ENCODE data around the gene KCNH6.

KCNH6 gene

DNA sequence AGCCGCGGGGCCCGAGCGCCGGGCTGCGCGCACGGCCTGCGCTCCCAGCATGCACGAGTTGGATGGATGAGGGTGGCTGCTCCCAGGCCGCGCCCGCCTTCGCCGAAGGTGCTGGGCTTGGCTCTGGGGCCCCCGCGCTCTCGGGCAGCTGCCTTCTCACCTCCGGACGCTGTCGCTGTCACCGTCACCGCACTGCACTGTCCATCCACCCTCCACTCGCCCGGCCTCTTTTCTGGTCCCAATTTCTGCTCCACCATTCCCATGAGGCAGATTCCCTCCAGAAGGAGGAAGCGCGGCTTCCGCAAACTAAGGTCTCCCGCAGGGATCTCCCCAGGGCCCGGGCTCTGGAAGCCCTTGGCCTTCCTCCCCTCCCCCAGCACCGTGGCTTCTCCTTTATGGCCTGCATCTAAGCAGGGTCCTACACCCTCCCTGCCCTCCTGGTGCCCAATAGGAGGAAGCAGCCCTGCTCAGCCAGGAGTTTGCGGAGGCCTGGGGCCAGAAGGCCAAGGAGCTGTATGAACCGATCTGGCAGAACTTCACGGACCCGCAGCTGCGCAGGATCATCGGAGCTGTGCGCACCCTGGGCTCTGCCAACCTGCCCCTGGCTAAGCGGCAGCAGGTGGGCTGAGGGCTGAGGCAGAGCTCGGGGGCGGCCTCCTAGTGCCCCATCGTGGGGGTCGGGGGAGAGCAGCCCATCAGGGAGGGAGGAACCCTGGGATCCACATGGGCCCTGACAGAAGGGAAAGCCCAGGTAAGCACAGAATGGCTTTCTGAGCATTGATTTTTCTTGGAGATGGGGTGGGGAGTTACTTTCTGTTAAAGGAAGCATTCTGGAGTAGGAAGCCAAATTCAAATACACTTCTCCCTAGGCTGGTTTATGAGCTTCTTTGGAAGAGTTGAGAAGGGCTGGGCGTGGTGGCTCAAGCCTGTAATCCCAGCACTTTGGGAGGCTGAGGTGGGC is 45.4 kb upstream of the KCNH6 start:
- no peak for DNase-seq (ENCODE audit: insufficient read length, low spot score)
- FAIRE-seq, result no peak
- TF ChIP-seq POU2F2 (IDR thresholded peaks at IDR 0.05; ENCODE audit: low read depth, low read length) (no peak), POLR2AphosphoS5 (IDR thresholded peaks at IDR 0.05; ENCODE audit: low read depth, low read length) (no peak), SPI1 (IDR thresholded peaks at IDR 0.05; ENCODE audit: low read depth, low read length) (no peak), PAX5 (IDR thresholded peaks at IDR 0.05; ENCODE audit: insufficient read depth, low read length, severe bottlenecking) (no peak), TAF1 (IDR thresholded peaks at IDR 0.05; ENCODE audit: low read depth, low read length) (no peak), POLR2A (IDR thresholded peaks at IDR 0.05; ENCODE audit: low read depth, low read length) (no peak)

DNA sequence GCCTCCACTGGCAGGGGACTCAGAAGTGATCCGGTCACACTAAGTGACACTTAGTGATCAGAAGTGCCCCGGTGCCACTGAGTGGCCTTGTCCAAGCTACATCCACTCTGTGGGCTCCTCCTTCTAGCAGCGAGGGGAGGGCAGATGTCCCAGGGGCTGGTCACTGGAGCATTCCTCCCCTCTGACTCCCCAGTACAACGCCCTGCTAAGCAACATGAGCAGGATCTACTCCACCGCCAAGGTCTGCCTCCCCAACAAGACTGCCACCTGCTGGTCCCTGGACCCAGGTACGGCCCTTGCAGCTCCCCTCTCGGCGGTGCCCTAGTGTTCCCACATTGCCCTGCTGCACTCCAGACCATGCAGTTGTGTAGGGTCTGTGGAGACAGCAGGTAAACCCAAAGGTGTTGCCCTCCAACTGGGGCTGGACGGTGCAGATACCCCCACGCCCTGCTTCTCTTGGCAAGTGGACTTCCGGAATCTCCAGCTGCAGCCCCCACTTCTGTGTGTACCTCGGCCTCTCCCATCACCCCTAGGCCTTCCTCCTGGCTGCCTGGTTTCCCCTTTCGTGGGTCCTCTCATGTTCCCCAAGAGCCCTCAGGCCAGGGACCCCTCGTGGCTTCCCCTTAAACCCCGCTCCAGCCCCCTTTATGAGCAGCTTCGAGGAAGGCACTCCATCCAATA is 44.2 kb upstream of the KCNH6 start:
- DNase-seq (ENCODE audit: insufficient read length, low spot score) (peak; percentile 95), FAIRE-seq (peak; percentile 91)
- TF ChIP-seq TAF1 (IDR thresholded peaks at IDR 0.05; ENCODE audit: low read depth, low read length), result no peak
- TF ChIP-seq POU2F2 (IDR thresholded peaks at IDR 0.05; ENCODE audit: low read depth, low read length), result no peak
- TF ChIP-seq POLR2A (IDR thresholded peaks at IDR 0.05; ENCODE audit: low read depth, low read length), result no peak
- TF ChIP-seq POLR2AphosphoS5 (IDR thresholded peaks at IDR 0.05; ENCODE audit: low read depth, low read length), result no peak
- TF ChIP-seq PAX5 (IDR thresholded peaks at IDR 0.05; ENCODE audit: insufficient read depth, low read length, severe bottlenecking), result no peak
- TF ChIP-seq SPI1 (IDR thresholded peaks at IDR 0.05; ENCODE audit: low read depth, low read length), result no peak

DNA sequence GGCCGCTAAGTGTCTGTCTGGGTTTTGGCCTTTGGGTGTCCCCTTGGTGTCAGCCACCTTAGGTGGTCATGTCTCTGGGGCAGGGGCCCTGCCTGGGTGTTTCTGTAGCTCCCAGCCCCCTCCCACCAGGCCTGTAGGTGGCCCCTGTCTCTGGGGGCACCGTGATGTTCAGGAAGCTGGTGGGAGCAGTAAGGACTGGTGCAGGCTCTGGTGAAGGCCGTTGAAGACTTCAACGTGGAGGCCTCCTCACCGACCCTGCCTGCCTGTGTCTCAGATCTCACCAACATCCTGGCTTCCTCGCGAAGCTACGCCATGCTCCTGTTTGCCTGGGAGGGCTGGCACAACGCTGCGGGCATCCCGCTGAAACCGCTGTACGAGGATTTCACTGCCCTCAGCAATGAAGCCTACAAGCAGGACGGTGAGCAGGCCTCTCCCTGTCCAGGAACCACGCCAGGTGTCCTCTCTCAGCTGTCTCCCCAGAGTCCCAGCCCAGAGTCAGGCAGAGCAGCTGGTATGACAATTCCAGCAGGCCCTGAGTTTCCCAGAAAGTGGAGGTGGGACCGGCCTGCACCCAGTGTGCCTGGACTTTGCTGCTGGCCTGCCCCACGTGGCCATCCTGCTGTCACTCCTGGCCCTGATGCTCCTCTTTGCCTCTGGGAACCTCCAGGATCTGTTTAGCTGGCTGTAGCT is 43.5 kb upstream of the KCNH6 start:
- FAIRE-seq (no peak), DNase-seq (ENCODE audit: insufficient read length, low spot score) (no peak)
- TF ChIP-seq SPI1 (IDR thresholded peaks at IDR 0.05; ENCODE audit: low read depth, low read length) (no peak), POLR2A (IDR thresholded peaks at IDR 0.05; ENCODE audit: low read depth, low read length) (no peak), PAX5 (IDR thresholded peaks at IDR 0.05; ENCODE audit: insufficient read depth, low read length, severe bottlenecking) (no peak), POU2F2 (IDR thresholded peaks at IDR 0.05; ENCODE audit: low read depth, low read length) (no peak), TAF1 (IDR thresholded peaks at IDR 0.05; ENCODE audit: low read depth, low read length) (no peak), POLR2AphosphoS5 (IDR thresholded peaks at IDR 0.05; ENCODE audit: low read depth, low read length) (no peak)

DNA sequence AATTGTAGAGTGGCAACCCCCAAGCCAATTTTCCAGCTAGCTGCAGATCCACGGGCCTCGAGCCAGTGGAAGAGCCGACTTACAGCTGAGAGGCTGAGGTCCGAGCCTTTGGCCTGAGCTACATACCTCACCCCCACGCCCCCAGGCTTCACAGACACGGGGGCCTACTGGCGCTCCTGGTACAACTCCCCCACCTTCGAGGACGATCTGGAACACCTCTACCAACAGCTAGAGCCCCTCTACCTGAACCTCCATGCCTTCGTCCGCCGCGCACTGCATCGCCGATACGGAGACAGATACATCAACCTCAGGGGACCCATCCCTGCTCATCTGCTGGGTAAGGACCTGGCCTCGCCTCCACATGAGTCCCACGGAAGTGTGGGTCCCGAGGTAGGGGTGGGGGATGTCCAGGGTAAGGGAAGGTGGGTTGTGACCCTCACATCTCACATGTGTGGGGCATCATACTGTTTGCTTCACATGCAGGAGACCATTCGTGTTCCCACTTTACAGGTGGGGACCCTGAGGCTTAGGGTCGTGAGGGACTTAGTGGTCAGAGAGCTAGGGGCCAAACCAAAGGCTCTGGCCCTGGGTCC is 42.9 kb upstream of the KCNH6 start:
- DNase-seq (ENCODE audit: insufficient read length, low spot score) (no peak), FAIRE-seq (no peak)
- TF ChIP-seq TAF1 (IDR thresholded peaks at IDR 0.05; ENCODE audit: low read depth, low read length) (no peak), POU2F2 (IDR thresholded peaks at IDR 0.05; ENCODE audit: low read depth, low read length) (no peak)

DNA sequence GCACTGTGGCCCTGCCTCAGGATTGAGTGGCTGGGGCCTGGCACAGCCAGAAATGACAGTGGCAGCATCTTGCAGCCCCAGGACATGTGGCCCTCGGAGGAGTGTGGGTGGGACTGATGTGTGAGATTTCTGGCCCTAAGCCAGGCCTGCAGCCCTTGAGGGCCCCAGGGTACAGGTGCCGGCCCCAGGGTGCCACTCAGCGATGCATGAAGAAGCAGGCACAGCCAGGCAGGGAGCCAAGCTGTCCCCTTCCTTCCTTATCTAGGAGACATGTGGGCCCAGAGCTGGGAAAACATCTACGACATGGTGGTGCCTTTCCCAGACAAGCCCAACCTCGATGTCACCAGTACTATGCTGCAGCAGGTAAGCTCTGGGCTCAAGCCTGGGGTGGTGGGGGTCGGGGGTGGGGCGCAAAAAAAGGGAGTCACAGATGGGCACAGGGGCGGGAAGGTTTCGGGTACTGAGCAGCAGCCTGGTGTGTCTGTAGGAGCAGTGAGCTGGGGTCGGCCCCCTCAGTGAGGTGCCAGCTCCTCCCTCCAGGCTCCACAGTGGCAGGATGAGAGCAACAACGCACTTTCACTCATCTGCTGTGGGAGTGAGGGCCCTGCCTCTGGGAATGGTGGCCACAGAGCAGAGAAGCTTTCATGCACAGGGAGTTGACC is 42.2 kb upstream of the KCNH6 start:
- no peak for FAIRE-seq
- TF ChIP-seq POU2F2 (IDR thresholded peaks at IDR 0.05; ENCODE audit: low read depth, low read length) (no peak), POLR2A (IDR thresholded peaks at IDR 0.05; ENCODE audit: low read depth, low read length) (no peak), POLR2AphosphoS5 (IDR thresholded peaks at IDR 0.05; ENCODE audit: low read depth, low read length) (no peak), PAX5 (IDR thresholded peaks at IDR 0.05; ENCODE audit: insufficient read depth, low read length, severe bottlenecking) (no peak), TAF1 (IDR thresholded peaks at IDR 0.05; ENCODE audit: low read depth, low read length) (no peak)
- no peak for DNase-seq (ENCODE audit: insufficient read length, low spot score)

DNA sequence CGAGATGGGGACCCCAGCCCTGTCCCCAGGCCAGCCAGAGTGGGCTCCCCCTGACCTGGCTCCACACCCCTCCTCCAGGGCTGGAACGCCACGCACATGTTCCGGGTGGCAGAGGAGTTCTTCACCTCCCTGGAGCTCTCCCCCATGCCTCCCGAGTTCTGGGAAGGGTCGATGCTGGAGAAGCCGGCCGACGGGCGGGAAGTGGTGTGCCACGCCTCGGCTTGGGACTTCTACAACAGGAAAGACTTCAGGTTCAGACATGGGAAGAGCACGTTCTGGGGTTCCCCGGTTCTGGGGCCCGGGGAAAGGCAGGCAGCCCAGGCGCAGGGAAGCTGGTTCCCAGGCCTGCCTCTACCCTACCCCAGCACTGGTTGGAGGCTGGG is 41.7 kb upstream of the KCNH6 start:
- DNase-seq (ENCODE audit: insufficient read length, low spot score), result no peak
- TF ChIP-seq TAF1 (IDR thresholded peaks at IDR 0.05; ENCODE audit: low read depth, low read length) (no peak), SPI1 (IDR thresholded peaks at IDR 0.05; ENCODE audit: low read depth, low read length) (no peak), POU2F2 (IDR thresholded peaks at IDR 0.05; ENCODE audit: low read depth, low read length) (no peak), POLR2AphosphoS5 (IDR thresholded peaks at IDR 0.05; ENCODE audit: low read depth, low read length) (no peak), PAX5 (IDR thresholded peaks at IDR 0.05; ENCODE audit: insufficient read depth, low read length, severe bottlenecking) (no peak), POLR2A (IDR thresholded peaks at IDR 0.05; ENCODE audit: low read depth, low read length) (no peak)
- no peak for FAIRE-seq

DNA sequence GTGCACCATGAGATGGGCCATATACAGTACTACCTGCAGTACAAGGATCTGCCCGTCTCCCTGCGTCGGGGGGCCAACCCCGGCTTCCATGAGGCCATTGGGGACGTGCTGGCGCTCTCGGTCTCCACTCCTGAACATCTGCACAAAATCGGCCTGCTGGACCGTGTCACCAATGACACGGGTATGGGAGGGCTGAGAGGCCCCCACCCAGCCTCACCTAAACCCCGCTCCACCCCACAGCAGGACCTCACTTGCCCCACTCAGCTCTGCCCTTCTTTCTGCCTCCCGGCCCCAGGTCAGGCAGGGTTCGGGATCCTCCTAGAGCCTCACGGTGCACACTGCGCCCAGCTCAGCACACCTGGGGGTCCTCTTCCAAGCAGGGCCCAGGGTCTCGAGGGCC is 40.6 kb upstream of the KCNH6 start:
- no peak for DNase-seq (ENCODE audit: insufficient read length, low spot score)
- FAIRE-seq, result no peak
- TF ChIP-seq TAF1 (IDR thresholded peaks at IDR 0.05; ENCODE audit: low read depth, low read length) (no peak), PAX5 (IDR thresholded peaks at IDR 0.05; ENCODE audit: insufficient read depth, low read length, severe bottlenecking) (no peak), POLR2AphosphoS5 (IDR thresholded peaks at IDR 0.05; ENCODE audit: low read depth, low read length) (no peak), POLR2A (IDR thresholded peaks at IDR 0.05; ENCODE audit: low read depth, low read length) (no peak), POU2F2 (IDR thresholded peaks at IDR 0.05; ENCODE audit: low read depth, low read length) (no peak), SPI1 (IDR thresholded peaks at IDR 0.05; ENCODE audit: low read depth, low read length) (no peak)

DNA sequence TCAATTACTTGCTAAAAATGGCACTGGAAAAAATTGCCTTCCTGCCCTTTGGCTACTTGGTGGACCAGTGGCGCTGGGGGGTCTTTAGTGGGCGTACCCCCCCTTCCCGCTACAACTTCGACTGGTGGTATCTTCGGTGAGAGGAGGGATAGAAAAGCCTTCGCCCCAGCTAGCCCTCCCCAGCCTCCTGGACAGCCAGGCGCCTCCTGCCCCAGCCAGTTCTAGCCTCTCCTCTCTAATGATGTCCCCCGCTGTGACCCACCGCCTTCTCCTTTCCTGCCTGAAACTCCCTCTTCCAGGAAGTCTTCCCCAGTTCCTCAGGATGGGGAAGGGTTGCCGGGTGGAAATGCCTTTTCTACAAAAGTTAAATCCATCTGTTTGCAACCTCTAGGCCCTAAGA is 40.1 kb upstream of the KCNH6 start:
- TF ChIP-seq POLR2AphosphoS5 (IDR thresholded peaks at IDR 0.05; ENCODE audit: low read depth, low read length), result no peak
- no peak for TF ChIP-seq SPI1 (IDR thresholded peaks at IDR 0.05; ENCODE audit: low read depth, low read length)
- no peak for TF ChIP-seq POLR2A (IDR thresholded peaks at IDR 0.05; ENCODE audit: low read depth, low read length)
- TF ChIP-seq TAF1 (IDR thresholded peaks at IDR 0.05; ENCODE audit: low read depth, low read length), result no peak
- TF ChIP-seq POU2F2 (IDR thresholded peaks at IDR 0.05; ENCODE audit: low read depth, low read length), result no peak
- TF ChIP-seq PAX5 (IDR thresholded peaks at IDR 0.05; ENCODE audit: insufficient read depth, low read length, severe bottlenecking), result no peak
- DNase-seq (ENCODE audit: insufficient read length, low spot score) (no peak), FAIRE-seq (no peak)

Data from GM12891 (cell line).